Activated naive CD4-positive, alpha-beta T cell treated with anti-CD3 and anti-CD28 coated beads, Interleukin-2, amount 50 U/mL, for 24 hours (primary cell): ENCODE data around the gene ADCY5.

Experiments used
- H3K27ac Mint-ChIP-seq: one replicate; pipeline ENCODE4 v1.8.0; 2021; ENCODE audit warnings: mild to moderate bottlenecking, mixed read lengths
- H3K27me3 Mint-ChIP-seq: one replicate; pipeline ENCODE4 v1.8.0; 2021; ENCODE audit warnings: mixed read lengths
- H3K36me3 Mint-ChIP-seq: one replicate; pipeline ENCODE4 v1.8.0; 2021; ENCODE audit warnings: mixed read lengths
- H3K4me1 Mint-ChIP-seq: one replicate; pipeline ENCODE4 v1.8.0; 2021; ENCODE audit warnings: mixed read lengths
- H3K4me3 Mint-ChIP-seq: one replicate; pipeline ENCODE4 v1.8.0; 2021; ENCODE audit warnings: mild to moderate bottlenecking, mixed read lengths
- H3K9me3 Mint-ChIP-seq: one replicate; pipeline ENCODE4 v1.8.0; 2021; ENCODE audit warnings: mixed read lengths

The ADCY5 gene

GRCh38 chr3:123299581-123299980, 149.3 kb downstream of the ADCY5 start:
- Mint-ChIP-seq H3K27ac (no peak overlapping the region), H3K9me3 (no peaks in the 10 kb centered on the region), H3K36me3 (no peaks in the 10 kb centered on the region), H3K27me3 (no peaks in the 10 kb centered on the region), H3K4me1 (no peaks in the 10 kb centered on the region), H3K4me3 (no peak overlapping the region)

DNA sequence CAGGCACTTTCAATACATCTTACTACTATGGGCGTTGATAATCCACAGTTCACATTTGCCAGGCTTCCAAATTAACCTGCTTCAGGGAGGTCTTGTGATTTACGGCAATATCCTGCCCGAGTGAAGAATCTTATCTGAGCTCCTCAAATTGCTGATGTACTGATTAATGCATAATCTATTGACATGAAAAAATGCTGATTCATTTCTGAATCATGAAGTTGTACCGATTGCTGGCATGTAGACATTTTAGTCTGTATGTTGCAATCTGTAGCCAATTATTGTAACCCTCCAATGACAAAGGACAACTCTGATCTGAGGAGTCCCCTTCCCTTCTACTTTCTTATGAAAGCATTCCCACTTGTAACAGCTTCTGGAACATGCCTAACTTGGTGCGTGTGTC, 150.0 kb downstream of the ADCY5 start:
- Mint-ChIP-seq H3K9me3 (no peaks in the 10 kb centered on the region), H3K27me3 (no peaks in the 10 kb centered on the region), H3K36me3 (peaks cover 2% of the 10 kb centered on the region), H3K4me1 (no peaks in the 10 kb centered on the region), H3K27ac (no peak overlapping the region), H3K4me3 (no peak overlapping the region)

DNA sequence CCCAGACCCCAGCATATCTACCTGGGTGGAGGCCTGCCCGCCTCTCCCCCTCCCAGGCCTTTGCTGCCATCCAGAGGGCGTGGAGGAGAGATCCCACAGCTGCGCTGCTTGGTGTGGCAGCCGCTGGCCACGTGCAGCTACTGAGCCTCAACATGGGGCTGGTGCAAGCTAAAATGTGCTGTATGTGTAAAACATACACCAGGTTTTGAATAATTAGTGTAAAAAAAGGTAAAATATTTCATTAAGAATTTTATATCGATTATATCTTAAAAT, 151.3 kb downstream of the ADCY5 start:
- Mint-ChIP-seq H3K4me1 (no peaks in the 10 kb centered on the region), H3K36me3 (peaks cover 2% of the 10 kb centered on the region), H3K27ac (no peak overlapping the region), H3K27me3 (no peaks in the 10 kb centered on the region), H3K4me3 (no peak overlapping the region), H3K9me3 (no peaks in the 10 kb centered on the region)

GRCh38 chr3:123296836-123297626, 151.9 kb downstream of the ADCY5 start:
- H3K9me3 Mint-ChIP-seq = no peaks in the 10 kb centered on the region
- H3K27me3 Mint-ChIP-seq = no peaks in the 10 kb centered on the region
- H3K36me3 Mint-ChIP-seq = peaks cover 2% of the 10 kb centered on the region
- H3K4me3 Mint-ChIP-seq = no peak overlapping the region
- no peak overlapping the region for H3K27ac Mint-ChIP-seq
- H3K4me1 Mint-ChIP-seq = no peaks in the 10 kb centered on the region

- H3K27ac Mint-ChIP-seq = no peak overlapping the region
Observed at GRCh38 chr3:123296261-123296660, 152.6 kb downstream of the ADCY5 start.

DNA sequence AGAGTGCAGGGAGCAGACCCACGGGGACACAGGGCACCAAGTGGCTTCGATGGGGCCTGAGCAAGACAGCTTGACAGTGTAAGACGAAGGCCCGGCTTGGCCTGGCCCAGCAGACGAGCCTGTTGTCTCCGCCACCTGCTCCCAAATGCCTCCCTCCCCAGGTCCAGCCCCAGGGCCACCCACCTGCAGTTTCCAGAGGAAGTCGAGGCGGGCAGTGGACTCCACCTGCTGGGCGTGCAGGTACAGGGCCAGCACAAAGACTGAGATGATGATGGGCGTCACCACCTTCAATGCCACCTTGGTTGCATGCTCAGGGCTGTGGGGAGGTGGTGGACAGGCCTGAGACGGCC, 153.0 kb downstream of the ADCY5 start:
- no peaks in the 10 kb centered on the region for H3K9me3 Mint-ChIP-seq
- H3K36me3 Mint-ChIP-seq = peaks cover 2% of the 10 kb centered on the region
- H3K27me3 Mint-ChIP-seq = no peaks in the 10 kb centered on the region
- no peak overlapping the region for H3K27ac Mint-ChIP-seq
- no peaks in the 10 kb centered on the region for H3K4me1 Mint-ChIP-seq
- H3K4me3 Mint-ChIP-seq = no peak overlapping the region

More at GRCh38 chr3:123296261-123296660, 152.6 kb downstream of the ADCY5 start:
- Mint-ChIP-seq H3K27me3 (no peaks in the 10 kb centered on the region), H3K36me3 (peaks cover 2% of the 10 kb centered on the region), H3K4me1 (no peaks in the 10 kb centered on the region), H3K9me3 (no peaks in the 10 kb centered on the region), H3K4me3 (no peak overlapping the region)

GRCh38 chr3:123295171-123295900, 153.6 kb downstream of the ADCY5 start:
- Mint-ChIP-seq H3K4me1 (no peaks in the 10 kb centered on the region), H3K27me3 (no peaks in the 10 kb centered on the region), H3K36me3 (peaks cover 2% of the 10 kb centered on the region), H3K4me3 (no peak overlapping the region), H3K9me3 (no peaks in the 10 kb centered on the region), H3K27ac (no peak overlapping the region)

- Mint-ChIP-seq H3K4me1 (no peaks in the 10 kb centered on the region), H3K9me3 (no peaks in the 10 kb centered on the region), H3K4me3 (no peak overlapping the region), H3K27ac (no peak overlapping the region), H3K27me3 (no peaks in the 10 kb centered on the region), H3K36me3 (peaks cover 2% of the 10 kb centered on the region)
Observed at GRCh38 chr3:123294296-123294938, 154.5 kb downstream of the ADCY5 start.

DNA sequence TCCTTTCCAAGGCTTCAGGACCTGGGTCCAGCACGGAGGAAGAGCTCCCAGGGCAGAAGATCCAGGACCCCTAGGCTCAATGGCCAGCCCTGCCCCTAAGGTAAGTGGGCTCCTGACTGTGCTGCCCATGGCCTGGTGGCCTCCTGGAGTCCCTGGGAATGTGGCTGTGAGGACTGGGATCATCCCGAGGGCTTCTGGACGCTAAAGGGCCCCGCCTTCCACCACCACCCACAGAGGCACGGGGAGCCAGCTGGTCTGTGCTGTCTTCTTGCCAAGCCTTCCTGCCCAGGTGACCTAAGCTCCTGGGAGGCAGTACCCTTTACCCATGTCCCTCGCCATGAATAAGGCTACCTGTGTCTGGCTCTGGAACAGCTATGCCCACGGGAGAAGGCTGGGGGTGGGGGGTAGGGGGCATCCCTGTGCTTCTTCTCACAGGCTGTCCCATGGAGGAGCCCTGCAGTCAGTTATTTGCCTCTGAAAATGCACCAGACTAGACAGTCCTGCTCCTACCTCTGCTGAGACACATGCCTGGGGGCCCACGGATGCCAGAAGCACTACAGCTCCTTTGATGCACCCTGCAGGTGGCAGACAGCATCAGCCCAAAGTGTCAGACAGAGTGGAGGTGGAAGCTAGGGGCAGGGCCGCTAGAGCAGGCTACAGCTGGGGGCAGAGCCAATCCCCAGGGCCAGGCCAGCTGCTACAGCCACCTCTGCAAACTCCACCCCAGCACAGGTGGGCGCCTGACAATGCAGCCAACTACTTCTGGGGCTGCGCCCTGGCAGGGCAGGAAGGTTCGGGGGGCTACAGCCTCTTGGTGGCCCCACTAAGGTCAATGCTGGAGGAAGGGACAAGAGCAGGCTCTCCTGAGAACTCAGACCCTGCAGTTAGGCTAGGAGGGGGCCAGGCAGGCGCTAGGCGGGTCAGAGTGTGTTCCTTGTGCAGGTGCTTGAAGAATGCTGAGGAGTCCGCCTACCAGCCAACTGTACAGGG, 156.3 kb downstream of the ADCY5 start:
- Mint-ChIP-seq H3K9me3 (no peaks in the 10 kb centered on the region), H3K4me3 (no peak overlapping the region), H3K27me3 (no peaks in the 10 kb centered on the region), H3K4me1 (no peaks in the 10 kb centered on the region), H3K36me3 (peaks cover 2% of the 10 kb centered on the region), H3K27ac (no peak overlapping the region)

DNA sequence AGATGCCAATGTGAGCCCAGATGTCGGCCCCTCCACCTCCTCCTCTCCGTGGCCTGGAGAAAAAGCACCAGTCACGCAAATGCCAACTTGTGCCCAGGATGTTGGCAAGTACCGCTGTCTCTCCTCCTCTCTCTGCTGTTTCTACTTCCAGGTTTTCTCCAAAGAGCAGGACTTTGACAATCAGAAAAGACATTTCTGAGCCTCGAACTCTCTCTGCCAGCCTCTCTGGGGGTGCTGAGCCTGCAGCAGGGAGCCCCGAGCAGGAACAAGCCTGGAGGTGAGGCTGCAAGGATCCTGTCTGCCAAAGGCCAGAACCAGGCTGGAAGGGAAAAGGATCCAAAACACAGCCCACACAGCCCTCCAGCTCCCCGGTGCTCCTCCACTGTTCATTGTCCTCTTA, 157.5 kb downstream of the ADCY5 start:
- Mint-ChIP-seq H3K36me3 (peaks cover 2% of the 10 kb centered on the region), H3K27me3 (no peaks in the 10 kb centered on the region), H3K27ac (no peak overlapping the region), H3K9me3 (no peaks in the 10 kb centered on the region), H3K4me1 (no peaks in the 10 kb centered on the region), H3K4me3 (no peak overlapping the region)

- peaks cover 2% of the 10 kb centered on the region for H3K36me3 Mint-ChIP-seq
- H3K9me3 Mint-ChIP-seq = no peaks in the 10 kb centered on the region
- H3K27ac Mint-ChIP-seq = no peak overlapping the region
- no peak overlapping the region for H3K4me3 Mint-ChIP-seq
- no peaks in the 10 kb centered on the region for H3K27me3 Mint-ChIP-seq
- H3K4me1 Mint-ChIP-seq = no peaks in the 10 kb centered on the region
Observed at GRCh38 chr3:123290962-123291361, 157.9 kb downstream of the ADCY5 start.

- peaks cover 2% of the 10 kb centered on the region for H3K36me3 Mint-ChIP-seq
- H3K27ac Mint-ChIP-seq = no peak overlapping the region
- H3K9me3 Mint-ChIP-seq = no peaks in the 10 kb centered on the region
- H3K4me1 Mint-ChIP-seq = no peaks in the 10 kb centered on the region
- H3K27me3 Mint-ChIP-seq = no peaks in the 10 kb centered on the region
- H3K4me3 Mint-ChIP-seq = no peak overlapping the region
Observed at GRCh38 chr3:123290107-123290930, 158.6 kb downstream of the ADCY5 start.

DNA sequence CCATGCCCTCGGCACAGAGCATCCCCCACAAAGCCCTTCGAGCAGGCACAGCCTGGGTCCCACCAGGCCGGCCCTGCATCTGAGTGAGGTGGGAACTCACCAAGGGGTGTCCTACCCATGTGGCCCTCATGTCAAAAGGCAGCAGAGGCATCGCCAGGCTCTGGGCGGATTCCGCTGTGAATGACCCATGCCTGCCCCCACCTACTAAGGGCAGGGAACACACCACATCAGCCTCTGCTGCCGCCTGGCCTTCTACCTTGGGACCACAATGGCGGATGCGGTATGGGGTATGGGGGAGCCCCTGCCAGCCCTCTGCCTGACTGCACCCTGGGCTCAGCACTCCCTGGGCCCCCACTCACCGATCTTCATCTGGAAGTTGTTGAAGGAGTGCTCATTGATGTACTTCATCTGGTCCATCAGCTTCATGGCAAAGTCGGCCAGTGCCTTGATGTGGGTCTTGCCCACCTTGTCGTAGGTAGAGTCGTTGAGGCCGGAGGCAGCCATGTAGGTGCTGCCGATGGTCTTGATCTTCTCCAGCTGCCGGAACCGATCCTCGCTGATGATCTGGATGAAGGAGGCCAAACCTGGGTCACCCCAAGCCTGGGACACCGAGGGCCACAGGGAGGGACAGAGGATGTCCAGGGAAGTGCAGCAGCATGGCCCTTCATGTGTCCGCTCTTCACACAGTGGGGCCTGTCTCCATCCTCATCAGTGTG, 159.3 kb downstream of the ADCY5 start:
- no peaks in the 10 kb centered on the region for H3K27me3 Mint-ChIP-seq
- no peak overlapping the region for H3K27ac Mint-ChIP-seq
- no peaks in the 10 kb centered on the region for H3K4me1 Mint-ChIP-seq
- no peak overlapping the region for H3K4me3 Mint-ChIP-seq
- no peaks in the 10 kb centered on the region for H3K9me3 Mint-ChIP-seq
- peaks cover 2% of the 10 kb centered on the region for H3K36me3 Mint-ChIP-seq

DNA sequence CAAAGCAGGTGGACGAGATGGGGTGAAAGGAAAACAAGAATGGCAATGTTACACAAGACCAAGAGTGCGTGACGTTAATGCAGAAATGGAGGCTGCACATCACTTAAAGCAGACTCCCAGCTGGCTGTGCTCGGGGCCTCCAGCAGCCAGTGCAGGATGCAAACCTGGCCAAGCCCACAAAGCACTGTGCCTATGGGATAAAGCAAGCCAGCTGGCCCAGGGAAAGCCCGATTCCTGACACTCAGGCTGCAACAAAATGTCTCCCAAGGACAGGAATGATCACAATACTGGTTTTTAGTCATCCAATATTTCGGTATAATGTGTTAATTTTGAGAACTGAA, 161.0 kb downstream of the ADCY5 start:
- no peak overlapping the region for H3K27ac Mint-ChIP-seq
- H3K4me1 Mint-ChIP-seq = no peaks in the 10 kb centered on the region
- H3K27me3 Mint-ChIP-seq = no peaks in the 10 kb centered on the region
- no peaks in the 10 kb centered on the region for H3K36me3 Mint-ChIP-seq
- no peak overlapping the region for H3K4me3 Mint-ChIP-seq
- no peaks in the 10 kb centered on the region for H3K9me3 Mint-ChIP-seq
